GM19240 (cell line): ENCODE results near the gene ARHGAP20.

Source experiments
- DNase-seq: peaks from one replicate; pipeline ENCODE4 v3.0.0; 2011; ENCODE audit warnings: low spot score; ENCODE audit not compliant: insufficient read length

Gene ARHGAP20

DNA sequence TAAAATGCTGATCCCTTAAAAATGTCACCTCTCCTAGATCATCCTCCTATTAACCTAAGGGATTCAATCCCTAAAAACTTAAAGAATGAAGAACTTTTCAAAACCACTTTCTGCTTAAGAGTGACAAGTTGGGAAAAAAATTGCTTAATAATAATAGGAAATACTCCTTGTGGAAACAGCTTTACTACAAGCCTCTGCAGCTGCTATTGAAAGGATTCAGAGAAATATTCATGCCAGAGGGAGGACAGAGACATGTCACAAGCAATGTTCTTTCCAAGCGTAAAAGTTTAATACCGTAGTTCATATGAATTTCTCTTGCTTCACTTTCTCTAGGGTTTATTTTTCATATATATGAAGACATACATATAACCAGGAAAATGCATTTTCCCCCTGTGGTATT, 98.2 kb downstream of the ARHGAP20 start:
- no peak for DNase-seq

DNA sequence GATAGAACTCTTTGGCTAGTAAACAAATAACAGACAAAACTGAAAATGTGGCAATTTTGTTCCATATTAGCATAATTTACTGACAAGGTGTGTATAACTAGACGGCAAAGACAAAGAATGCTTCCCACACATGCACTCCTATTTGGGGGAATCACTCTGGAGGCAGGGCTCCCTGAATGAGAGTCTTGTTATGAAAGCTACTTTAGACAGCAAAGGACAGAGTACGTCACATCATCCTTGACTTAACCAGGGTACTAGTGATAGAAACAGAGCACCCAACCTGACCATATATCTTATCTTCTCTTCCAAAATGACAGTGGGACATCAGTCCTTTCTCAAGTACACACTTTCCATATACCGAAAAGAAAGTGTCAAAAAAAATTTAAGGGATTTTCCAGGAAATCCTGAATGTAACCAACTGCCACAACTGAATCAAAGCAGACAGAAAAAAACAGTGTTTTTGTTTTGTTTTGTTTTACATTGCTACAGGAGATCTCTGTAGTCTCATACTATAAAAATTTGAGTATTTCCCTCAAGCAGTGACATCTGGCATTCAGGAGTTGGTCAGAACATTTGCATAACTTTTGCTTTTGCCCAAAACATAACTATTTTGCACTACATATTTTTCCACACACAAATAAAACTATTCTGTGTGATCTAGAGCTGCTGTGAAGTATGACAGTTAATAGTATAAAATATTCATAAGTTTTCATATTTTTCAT, 98.9 kb downstream of the ARHGAP20 start:
- no peak for DNase-seq

DNA sequence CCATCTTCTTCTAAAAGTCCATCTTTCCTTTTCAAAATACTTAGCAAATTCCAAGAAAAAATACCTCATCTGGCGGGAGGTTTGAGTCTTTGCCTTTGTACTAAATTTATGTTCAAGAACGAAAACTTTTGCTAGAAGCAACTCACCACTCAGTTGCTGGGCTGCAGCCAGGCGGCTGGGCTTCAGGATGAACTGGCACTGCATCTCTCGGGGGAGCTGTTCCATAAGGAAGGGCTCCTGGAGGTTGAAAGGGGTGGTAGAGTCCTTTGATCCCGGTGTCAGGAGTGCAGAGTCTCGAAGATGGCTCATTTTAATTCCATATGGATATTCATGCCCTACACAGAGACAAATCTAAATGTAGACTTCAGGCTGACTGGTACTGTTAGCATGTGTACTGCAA, 105.8 kb downstream of the ARHGAP20 start:
- no peak for DNase-seq

DNA sequence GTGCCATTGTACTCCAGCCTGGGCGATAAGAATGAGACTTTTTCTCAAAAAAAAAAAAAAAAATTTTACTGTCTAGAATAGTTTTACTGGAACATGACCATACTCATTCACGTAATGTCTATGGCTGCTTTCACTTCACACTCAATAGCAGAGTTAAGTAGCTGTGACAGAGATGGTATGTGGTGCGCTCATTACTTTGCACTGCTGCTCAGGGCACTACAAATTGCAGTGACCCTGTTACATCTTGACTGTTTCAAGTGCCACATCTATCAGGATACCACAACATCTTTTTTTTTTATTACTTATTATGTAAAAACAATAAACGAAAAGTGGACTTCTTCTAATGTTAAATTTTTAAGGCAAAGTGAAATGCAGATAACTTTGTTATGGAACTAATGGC, 110.3 kb downstream of the ARHGAP20 start:
- DNase-seq: no peak

DNA sequence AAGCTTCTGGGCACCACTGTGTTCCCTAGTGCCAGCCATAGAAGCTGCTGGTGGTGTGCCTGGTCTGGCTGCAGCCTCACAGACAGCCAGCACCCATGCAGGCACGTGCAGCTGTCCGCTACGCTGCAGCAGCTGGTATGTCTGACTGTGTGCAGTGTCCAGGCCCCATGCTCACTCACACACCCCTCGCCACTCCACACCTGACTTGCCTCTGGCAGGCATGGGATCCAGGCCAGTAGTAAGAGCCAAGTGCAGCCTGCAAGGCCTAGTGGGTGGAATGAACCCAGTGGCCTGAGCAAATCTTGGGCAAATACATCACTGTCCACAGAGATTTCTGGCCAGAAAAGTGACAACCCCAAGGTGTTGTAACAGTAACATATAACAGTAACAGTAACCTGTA, 111.9 kb downstream of the ARHGAP20 start:
- DNase-seq: no peak

DNA sequence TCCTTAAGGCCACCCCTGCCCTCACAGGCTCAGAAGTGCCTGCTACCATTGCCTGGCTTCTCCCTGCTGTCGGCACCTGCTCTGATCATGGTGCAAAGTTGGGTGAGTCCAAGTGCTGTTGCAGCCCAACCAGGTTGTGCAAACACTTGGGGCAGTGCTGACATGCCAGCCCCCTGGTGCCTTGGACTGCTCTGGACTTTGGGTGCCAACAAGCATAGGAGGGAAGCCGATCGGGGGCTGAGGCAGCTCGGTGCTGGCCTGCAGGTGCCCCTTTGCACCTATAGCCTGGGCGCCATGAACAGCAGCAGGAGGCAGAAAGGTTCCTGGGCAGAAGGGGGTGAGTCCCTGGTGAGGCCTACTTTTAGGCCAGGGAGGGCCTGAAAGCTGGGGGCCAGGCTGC, 113.0 kb downstream of the ARHGAP20 start:
- DNase-seq: no peak

DNA sequence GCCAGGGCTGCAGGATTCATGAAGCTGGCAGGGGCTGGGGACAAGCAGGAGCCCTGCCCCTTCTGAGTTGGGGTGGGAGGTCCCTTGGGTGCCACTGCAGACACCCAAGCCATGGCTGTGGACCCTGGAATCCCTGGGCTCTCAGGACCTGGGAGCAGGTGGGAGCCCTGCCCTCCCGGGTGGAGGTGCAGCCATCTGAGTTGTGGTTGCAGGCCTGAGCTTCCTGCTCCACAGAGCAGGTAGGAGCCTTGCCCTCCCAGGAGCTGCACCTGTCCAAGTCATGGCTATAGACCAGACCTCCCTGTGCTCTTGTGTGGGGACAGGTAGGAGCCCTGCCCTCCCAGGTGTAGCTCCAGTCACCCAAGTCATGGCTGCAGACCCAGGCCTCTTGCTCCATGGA, 113.5 kb downstream of the ARHGAP20 start:
- no peak for DNase-seq

DNA sequence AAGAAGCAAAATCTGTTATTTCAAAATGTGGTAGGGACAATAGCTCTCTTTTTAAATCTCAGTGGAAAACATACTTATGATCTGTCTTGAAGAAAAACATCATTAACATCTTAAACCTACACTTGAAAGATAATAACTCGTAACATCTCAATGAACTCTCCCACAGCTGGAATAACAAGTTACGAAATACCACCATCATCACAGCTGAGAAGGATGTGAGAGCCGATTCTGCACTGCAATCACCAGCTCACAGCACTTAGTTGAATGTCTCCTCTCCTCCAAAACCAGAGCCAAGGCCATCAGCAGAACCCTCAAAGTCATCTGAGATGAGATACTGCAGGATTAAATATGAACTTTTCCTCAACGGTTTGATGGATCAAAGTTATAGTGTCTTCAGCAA, 124.3 kb downstream of the ARHGAP20 start:
- no peak for DNase-seq

DNA sequence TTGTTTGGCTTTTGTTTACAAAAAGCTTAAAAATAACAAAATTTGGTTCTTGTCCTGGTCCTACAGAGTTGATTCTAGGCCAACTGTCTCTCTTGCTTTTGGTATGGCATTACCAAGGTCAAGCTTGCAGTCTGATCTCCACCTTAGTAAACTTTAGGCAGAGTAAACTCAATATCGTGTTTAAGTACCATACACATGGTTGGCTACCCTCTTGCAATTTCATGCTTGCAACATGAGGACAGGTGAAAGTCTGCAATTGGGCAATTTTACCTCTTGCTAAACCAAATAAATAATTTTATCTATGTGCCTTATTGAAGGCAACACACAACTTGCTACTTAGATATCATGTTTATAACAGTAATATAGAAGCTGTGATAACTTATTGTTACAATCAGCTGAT, 125.1 kb downstream of the ARHGAP20 start:
- no peak for DNase-seq

DNA sequence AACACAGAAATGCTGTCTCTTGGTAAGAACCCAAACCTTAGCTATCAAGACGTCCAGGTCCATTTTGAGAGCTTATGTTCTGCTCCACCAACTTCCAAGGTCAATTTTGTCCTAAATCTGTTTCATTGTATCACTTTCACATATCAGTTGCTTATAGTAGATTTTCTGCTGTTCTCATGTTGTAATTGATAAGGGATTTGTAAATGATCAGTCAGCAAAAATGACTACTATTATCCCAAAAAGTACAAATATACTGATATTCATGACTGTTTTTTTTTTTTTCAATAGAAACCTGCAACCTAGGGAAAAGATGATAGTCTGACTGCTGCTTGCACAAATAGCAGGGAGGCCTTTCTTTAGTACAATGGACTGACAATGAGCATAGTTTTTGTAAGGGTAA, 128.1 kb downstream of the ARHGAP20 start:
- no peak for DNase-seq

DNA sequence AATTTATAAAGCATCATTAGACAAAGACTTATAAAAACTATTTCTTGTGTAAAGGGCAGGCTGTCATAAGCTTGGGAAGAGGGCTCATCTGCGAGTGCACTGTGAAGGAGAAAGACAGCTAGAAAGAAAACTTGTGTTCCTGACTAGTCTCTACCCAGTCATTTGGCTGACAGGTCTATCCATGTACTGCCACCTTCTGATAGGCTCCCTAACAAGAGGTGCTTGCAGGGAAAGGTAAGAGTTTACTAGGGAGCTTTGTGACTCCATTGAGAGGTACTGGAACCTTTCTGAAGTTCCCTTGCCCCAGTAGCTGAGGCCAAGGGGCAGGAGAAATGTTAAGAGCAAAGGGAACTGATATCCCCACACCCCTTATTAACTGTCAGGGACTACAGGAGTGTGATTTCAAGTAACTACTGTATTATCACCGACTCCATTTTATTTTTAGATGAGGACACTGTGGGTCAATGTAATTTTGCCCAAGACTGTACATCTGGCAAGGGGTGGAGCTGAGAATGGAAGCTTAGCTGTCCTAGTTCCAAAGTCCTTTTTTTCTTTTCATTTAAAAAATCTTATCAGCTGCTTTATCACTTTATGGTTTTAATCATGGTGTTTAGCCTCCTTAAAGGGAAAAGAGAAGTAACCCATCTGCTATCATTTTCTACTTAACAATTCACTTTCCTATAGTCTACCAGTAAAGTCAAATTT, 129.4 kb downstream of the ARHGAP20 start:
- no peak for DNase-seq

DNA sequence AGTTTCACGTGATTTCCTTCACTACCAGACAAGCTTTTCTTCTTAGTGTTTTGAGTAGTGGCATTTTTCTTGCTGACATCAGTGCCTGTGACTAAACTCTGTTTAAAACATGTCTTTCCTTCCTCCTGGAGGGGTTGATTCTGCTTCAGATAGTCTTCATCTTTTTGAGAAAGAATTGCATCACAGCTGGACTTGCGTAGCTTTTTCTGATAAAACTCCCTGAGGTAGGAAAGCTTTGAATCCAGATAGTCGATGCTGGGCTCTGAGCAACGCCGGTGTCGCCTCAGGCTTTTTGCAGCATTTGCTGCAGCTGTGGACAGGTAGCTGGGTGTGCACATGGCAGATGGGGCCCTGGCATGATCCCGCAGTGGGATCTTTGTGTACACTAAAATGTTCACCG, 131.7 kb downstream of the ARHGAP20 start:
- no peak for DNase-seq

DNA sequence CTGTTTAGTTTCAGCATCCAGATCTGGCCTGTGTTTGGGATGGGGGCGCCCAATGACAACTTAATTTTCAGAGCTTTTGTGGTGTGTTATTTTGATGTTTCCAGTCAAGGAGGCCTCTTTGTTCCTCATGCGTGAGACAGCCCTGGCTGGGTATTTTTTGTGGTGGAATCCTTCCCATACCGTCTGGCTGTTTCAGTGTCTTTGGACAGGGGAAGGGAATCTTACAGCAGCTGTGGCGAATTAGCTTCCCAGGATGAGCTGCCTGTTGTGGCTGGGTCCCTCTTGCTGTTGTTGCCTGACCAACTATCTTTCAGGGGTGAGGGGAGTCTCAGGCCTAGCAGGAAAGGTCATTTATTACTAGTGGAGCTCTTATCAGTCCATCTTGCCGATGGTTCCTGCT, 138.8 kb downstream of the ARHGAP20 start:
- DNase-seq: no peak

DNA sequence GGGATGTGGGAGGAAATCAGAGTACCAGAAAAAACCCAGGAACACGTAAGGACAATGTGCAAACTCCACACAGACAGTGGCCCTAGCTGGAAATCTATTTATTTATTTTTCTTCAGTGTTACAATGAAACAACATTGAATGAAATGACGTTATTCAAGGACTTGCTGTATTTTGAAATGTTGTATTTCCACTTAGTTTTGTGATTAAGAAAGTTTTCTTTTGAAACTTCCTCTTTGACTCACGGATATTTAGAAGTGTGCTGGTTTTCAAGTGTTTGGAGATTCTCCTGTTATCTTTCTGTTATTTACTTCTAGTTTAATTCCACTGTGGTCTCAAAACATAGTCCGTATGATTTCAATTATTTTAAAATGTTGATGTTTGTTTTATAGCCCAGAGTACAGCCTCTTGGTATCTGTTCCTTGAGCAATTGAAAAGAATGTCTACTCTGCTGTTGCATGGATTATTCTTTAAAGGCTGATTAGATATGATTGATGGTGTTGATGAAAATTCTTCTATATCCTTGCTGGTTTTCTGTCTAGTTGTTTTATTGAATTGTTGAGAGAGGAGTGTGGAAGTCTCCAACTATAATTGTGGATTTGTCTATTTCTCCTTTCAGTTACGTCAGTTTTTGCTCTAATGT, 141.0 kb downstream of the ARHGAP20 start:
- no peak for DNase-seq

DNA sequence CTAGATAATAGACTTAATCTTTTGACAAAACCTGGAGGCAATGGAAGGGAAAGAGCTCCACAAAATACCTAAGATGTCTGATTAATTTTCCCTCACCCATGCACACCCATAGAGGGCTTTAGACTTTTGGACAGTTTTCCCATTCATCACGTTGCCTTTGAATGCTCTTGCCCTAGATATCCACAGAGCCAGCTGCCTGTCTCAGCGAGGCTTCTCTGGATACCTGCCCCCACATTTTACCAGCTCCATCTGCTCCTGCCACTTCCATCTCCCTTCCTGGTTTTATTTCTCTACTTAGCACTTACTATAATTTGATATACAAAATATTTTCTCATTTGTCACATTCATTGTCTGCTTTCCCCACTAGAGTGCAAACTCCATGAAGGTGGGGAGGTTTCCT, 145.7 kb downstream of the ARHGAP20 start:
- no peak for DNase-seq

DNA sequence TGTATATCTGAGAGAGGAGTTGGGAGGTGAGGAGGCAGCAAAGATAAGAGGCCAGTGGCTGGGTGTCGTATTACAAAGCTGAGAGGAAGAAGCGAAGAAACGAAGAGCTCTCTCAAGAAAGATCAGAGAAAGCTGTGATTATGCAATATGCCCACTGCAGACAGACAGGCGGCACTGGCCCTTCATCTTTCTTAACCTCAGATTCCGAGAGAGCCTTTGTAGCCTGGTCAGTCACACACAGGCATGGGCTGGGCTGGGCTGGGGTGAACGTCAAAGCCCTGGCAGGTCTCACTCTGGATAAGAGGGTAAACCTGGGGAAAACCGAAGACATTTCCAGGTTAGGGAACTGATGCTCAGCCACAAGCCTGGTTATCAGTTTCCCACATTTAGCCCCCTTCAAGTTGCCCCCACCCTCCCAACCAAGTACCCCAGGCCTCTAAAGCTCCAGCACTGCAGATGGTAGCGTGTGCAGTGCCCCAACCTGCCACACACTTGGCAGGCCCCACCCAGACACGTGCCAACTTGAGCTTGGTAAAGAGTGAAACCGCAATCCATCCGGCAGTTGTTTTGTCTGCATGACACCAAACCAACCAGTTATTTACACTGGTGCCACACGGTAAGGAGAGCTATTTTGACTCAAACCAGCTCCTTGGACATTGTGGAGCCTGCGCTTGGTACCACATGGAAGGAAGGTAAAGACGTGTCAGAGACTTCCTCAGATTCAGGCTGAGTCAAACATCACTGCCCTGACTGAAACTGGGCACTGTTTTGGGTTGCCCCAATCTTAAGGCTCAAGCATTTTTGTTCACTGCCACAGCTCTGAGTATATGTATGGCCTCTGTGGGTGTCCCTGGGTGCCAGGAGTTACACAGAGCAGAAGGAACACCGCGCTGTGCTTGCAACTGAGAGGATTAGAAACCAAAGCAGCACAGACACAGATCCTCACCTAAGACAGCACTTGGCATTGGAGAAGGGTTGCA, 146.6 kb downstream of the ARHGAP20 start:
- no peak for DNase-seq

DNA sequence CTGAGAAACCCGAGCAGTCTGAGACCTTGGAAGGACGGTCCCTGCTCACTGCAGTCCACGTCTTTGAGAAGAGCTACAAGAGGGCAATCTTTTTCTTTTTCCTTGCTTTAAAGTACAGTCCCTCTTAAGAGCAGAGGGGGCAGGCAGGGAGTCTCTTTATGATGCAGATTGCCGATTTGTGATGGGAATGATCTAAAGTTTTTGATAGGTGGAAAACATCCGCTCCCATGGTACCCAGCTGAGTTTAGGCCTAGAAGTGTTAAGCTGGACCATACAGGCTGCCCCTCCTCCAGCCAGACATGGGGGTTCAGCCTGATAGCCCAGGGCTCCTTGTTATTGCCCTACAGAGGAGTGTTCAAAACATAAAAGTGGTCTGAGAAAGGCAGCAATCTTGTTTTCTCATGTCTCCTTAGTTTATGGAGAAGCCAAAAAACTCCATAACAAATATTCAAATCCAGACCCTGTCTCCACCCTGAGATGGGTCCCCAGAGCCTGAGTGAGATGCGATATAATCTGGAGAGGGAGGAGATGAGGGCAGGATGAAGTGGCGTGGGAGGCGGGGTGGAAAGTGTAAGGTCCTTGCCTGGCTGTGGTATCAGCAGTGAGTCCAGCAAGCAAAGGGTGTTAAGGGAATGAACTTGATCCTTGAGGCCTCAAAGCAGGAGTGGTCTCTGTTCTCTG, 147.4 kb downstream of the ARHGAP20 start:
- no peak for DNase-seq

DNA sequence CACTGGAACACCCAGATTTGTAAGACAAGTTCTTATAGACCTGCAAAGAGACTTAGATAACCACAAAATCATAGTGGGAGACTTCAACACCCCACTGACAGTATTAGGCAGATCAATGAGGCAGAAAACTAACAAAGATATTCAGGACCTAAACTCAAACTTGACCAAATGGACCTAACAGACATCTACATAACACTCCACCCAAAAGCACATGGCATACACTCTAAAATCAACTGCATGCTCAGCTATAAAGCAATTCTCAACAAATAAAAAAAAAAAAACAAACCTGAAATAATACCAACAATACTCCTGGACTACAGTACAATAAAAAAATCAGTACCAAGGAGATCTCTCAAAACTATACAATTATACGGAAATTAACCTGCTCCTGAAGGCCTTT, 167.5 kb downstream of the ARHGAP20 start:
- DNase-seq: no peak

DNA sequence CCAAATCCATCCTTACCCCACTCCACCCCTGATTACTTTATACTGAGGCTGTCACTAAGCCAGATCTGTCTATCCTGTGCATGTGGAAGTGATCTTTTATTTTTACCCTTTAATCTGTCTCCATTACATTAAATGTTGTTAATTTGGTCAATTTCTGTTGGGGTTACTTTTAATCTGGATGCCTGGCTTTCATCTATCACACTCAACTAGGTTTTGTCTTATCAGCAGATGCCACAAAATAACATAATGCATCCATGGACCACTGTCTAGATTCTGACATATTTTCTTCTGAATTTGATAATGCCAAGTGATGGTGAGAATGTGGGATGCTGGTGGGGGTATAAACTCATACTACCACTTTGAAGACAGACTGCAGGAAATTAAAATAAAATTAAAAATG, 174.1 kb downstream of the ARHGAP20 start:
- DNase-seq: no peak

DNA sequence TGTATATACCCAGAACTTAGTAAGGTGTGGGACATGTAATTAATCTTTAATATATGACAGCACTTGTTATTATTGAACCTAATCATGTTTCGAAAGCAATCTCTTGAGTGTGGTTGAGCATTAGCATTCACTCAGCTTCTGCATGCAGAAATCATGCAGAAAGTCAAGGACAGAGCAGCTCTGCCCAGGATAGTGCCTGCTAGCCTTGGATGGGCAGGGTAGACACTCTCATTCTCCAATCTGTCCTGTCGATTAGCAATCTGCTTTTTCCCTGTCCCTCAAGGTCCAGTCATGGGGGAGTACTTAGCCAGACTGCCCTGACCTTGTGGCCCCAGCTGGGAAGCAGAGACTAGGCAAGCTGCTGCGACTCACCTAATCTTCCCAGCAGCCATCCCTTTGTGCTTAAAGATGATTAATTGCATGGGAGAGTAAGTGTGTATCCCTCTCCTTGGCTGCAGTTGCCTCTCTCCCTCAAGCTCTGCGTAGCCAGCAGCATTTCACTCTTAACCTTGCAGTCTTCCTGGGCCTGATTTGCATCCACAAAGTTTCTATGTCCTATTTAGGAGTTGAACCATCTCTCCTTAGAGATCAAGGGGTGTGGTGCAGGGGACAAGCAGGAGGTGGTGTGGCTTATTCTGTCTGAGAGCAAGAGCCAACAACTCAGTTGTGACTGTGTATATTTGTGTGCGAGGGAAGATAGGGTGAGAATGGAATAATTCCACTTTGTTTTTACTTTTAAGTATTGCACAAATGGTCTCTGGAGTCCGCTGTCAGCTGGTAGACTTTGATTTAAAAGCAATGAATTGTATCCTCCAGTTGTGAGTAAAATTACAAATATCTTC, 181.1 kb downstream of the ARHGAP20 start:
- no peak for DNase-seq
